Right ventricle myocardium inferior (tissue), 1 donor: ENCODE data around the gene CLDN18. TPM values are rescaled to one million over a fixed set of nuclear protein-coding genes. Genes with fewer than 3 reads are reported as not detected.

ENCODE experiments used
- ATAC-seq: fragments of 200-7000 bp; cut with Tn5 transposase; one replicate; pipeline ENCODE4 v1.9.1; 2020; ENCODE audit warnings: mild to moderate bottlenecking, moderate library complexity
- DNase-seq: peaks from one replicate; pipeline ENCODE4 v3.0.0; 2021; ENCODE audit errors: missing footprints
- intact Hi-C: fragments of 100-400 bp; cut with DNase I; formaldehyde crosslinking; loops from one replicate; pipeline ENCODE4 v1.11.0; 2022
- total RNA-seq: library from RNA; stranded (reverse); fragmentation: NEBNext Ultra II Directional; extraction: Animal tissue kit (Norgen Biotek cat#: 25700); gene quantifications from one replicate; pipeline ENCODE4 v1.2.1, GENCODE V29; 2021
- donor health status: DM: no; HTN: yes; CAD: no; lungs with severe emphysema.

CLDN18 gene
- total RNA-seq, 1 donor from 2014 or later = not detected

GRCh38 chr3:138082085-138082991 lies 72.4 kb downstream of the CLDN18 start:
- no peak for DNase-seq
- intact Hi-C loops = no loop called here
- ATAC-seq = peak; percentile 67

GRCh38 chr3:138082992-138083386 lies 73.0 kb downstream of the CLDN18 start:
- DNase-seq = no peak
- intact Hi-C loops = no loop called here
- no peak for ATAC-seq

Other genes with a start within 250 kb of the CLDN18 start
- not detected for gene SOX14, start 245.8 kb upstream of the CLDN18 start, total RNA-seq
- gene DZIP1L, start 105.4 kb downstream of the CLDN18 start, total RNA-seq = 3.8 TPM
- gene A4GNT, start 122.2 kb downstream of the CLDN18 start, total RNA-seq = not detected
- 7.1 TPM for gene DBR1, start 164.8 kb downstream of the CLDN18 start, total RNA-seq
- gene ARMC8, start 177.1 kb downstream of the CLDN18 start, total RNA-seq = 25.4 TPM